ENCODE results near the gene ZSCAN9.

ZSCAN9 gene
- 0.16 to 1.1 (median 0.77) reads per million in 3 experiments for total RNA-seq

GRCh38 chr6:28225056-28225834, at the start of gene ZSCAN9:
TSS of gene ZSCAN9 (plus strand) at chr6:28225275. CDS start at chr6:28227085, 1,810 bp downstream.
- DNase-seq, result no peak

- DNase-seq, result no peak
Observed at GRCh38 chr6:28176373-28176772, 48.7 kb upstream of the ZSCAN9 start.

- DNase-seq, result no peak
Observed at GRCh38 chr6:28182255-28182654, 42.8 kb upstream of the ZSCAN9 start.

- no peak for DNase-seq
Observed at GRCh38 chr6:28188111-28188979, 36.7 kb upstream of the ZSCAN9 start.

GRCh38 chr6:28200020-28200419, 25.1 kb upstream of the ZSCAN9 start:
- no peak for DNase-seq

- DNase-seq, result no peak
Observed at GRCh38 chr6:28203201-28203600, 21.9 kb upstream of the ZSCAN9 start.

- DNase-seq, result no peak
Observed at GRCh38 chr6:28205879-28206278, 19.2 kb upstream of the ZSCAN9 start.

- DNase-seq, result no peak
Observed at GRCh38 chr6:28206527-28206926, 18.5 kb upstream of the ZSCAN9 start.

GRCh38 chr6:28206928-28207509, 18.1 kb upstream of the ZSCAN9 start:
- no peak for DNase-seq

GRCh38 chr6:28207510-28208110, 17.5 kb upstream of the ZSCAN9 start:
- DNase-seq, result no peak

- no peak for DNase-seq
Observed at GRCh38 chr6:28208111-28208659, 16.9 kb upstream of the ZSCAN9 start.

- DNase-seq, result no peak
Observed at GRCh38 chr6:28209753-28210535, 15.1 kb upstream of the ZSCAN9 start.

GRCh38 chr6:28211840-28212509, 13.1 kb upstream of the ZSCAN9 start:
- DNase-seq, result no peak

- no peak for DNase-seq
Observed at GRCh38 chr6:28212510-28213212, 12.4 kb upstream of the ZSCAN9 start.

GRCh38 chr6:28213213-28213523, 11.9 kb upstream of the ZSCAN9 start:
- no peak for DNase-seq

- no peak for DNase-seq
Observed at GRCh38 chr6:28215425-28215824, 9.7 kb upstream of the ZSCAN9 start.

GRCh38 chr6:28217890-28218289, 7.2 kb upstream of the ZSCAN9 start:
- DNase-seq, result no peak

- no peak for DNase-seq
Observed at GRCh38 chr6:28218312-28219248, 6.5 kb upstream of the ZSCAN9 start.

- no peak for DNase-seq
Observed at GRCh38 chr6:28220257-28221133, 4.6 kb upstream of the ZSCAN9 start.

Data from central memory CD4-positive, alpha-beta T cell (primary cell).